HepG2 (cell line): ENCODE measurements around the gene FAM180A. TPM values are rescaled to one million over a fixed set of nuclear protein-coding genes. Genes with fewer than 3 reads are reported as not detected.

Source experiments
- ATAC-seq: fragments of 200-7000 bp; cut with Tn5 transposase; 3 replicates; pipeline ENCODE4 v1.9.1; 2020; ENCODE audit warnings: mild to moderate bottlenecking, moderate library complexity
- BruUV-seq: library from RNA; stranded (reverse); fragments of 400-500 nt; replicated peaks from 2 replicates; lab custom pipeline; 2021; lab: Mats Ljungman, UMichigan
- CTCF ChIA-PET: fragments of 300-600 bp; formaldehyde crosslinking; extraction: SDS; loops from one replicate; lab custom pipeline; 2021; ENCODE audit warnings: low total read pairs, inconsistent platforms, low intra/inter-chr PET ratio; lab: Yijun Ruan, JAX
- POLR2A ChIA-PET: fragments of 350-600 bp; sonication (Branson Sonifier 250); formaldehyde crosslinking; loops from one replicate; lab custom pipeline; 2020; ENCODE audit warnings: antibody characterized with exemption, inconsistent platforms; lab: Yijun Ruan, JAX
- DNase-seq: peaks from one replicate; pipeline ENCODE4 v3.0.0-alpha.2; 2015; ENCODE audit warnings: low spot score
- FAIRE-seq: peaks from 3 replicates; lab custom pipeline; 2011; peaks lifted over from hg19 to GRCh38; lab: Jason Lieb, UNC
- H2AFZ ChIP-seq: one replicate; pipeline ENCODE4 v1.6.1; 2011; ENCODE audit warnings: low read length, inconsistent platforms
- H3K27ac ChIP-seq: fragments of 300-600 bp; 3 replicates; pipeline ENCODE4 v1.8.0; 2011; ENCODE audit warnings: mixed run types, mild to moderate bottlenecking, mixed read lengths, low read length, inconsistent platforms; ENCODE audit not compliant: insufficient read depth; ENCODE audit errors: extremely low read length
- H3K27me3 ChIP-seq, 2 experiments: fragments of 200-600 bp in 1 of 2; 2 replicates in 1 of 2; 3 replicates in 1 of 2; pipeline versions ENCODE4 v1.6.0 to v1.8.0; 2011; ENCODE audit warnings: low read length in 2 of 2, mild to moderate bottlenecking in 2 of 2, moderate library complexity in 2 of 2, inconsistent platforms in 1 of 2; ENCODE audit not compliant: insufficient read depth in 2 of 2, control insufficient read depth in 1 of 2
- H3K36me3 ChIP-seq, 2 experiments: fragments of 200-600 bp in 1 of 2; replicated peaks in 1 of 2; 2 replicates in 1 of 2; 3 replicates in 1 of 2; pipeline versions ENCODE4 v1.5.1 to v1.8.0; 2011; ENCODE audit warnings: low read length in 2 of 2, inconsistent platforms in 1 of 2; ENCODE audit not compliant: insufficient read depth in 2 of 2, control insufficient read depth in 1 of 2
- H3K4me1 ChIP-seq: 2 replicates; pipeline ENCODE4 v1.5.1; 2012; ENCODE audit warnings: low read length, inconsistent platforms; ENCODE audit not compliant: insufficient read depth
- H3K4me2 ChIP-seq: 2 replicates; pipeline ENCODE4 v1.6.0; 2011; ENCODE audit warnings: low read depth, low read length, inconsistent platforms
- H3K4me3 ChIP-seq, 3 experiments: fragments of 200-600 bp in 1 of 3; sonication (generic), shearing (Covaris generic) in 1 of 3; replicated peaks in 1 of 3; 2 replicates each; pipeline ENCODE4 v1.5.1; 2011 to 2016; ENCODE audit warnings: low read length in 3 of 3, inconsistent platforms in 2 of 3, low read depth in 2 of 3, mild to moderate bottlenecking in 2 of 3, control low read depth in 1 of 3, mixed read lengths in 1 of 3; ENCODE audit not compliant: insufficient read depth in 1 of 3
- H3K79me2 ChIP-seq: one replicate; pipeline ENCODE4 v1.6.1; 2011; ENCODE audit warnings: low read length, inconsistent platforms; ENCODE audit not compliant: insufficient read depth
- H3K9ac ChIP-seq: 2 replicates; pipeline ENCODE4 v1.6.0; 2011; ENCODE audit warnings: mild to moderate bottlenecking, low read depth, low read length, inconsistent platforms; ENCODE audit not compliant: insufficient read depth
- H3K9me3 ChIP-seq: 2 replicates; pipeline ENCODE4 v1.5.1; 2012; ENCODE audit warnings: mild to moderate bottlenecking, low read length
- H4K20me1 ChIP-seq: 2 replicates; pipeline ENCODE4 v1.6.0; 2011; ENCODE audit warnings: inconsistent platforms, mild to moderate bottlenecking, low read length, moderate library complexity; ENCODE audit not compliant: insufficient read depth
- AFF4 ChIP-seq: sonication (generic); formaldehyde crosslinking; IDR thresholded peaks from 2 replicates; pipeline ENCODE4 v1.4.0; 2020; ENCODE audit warnings: missing genetic modification reagents
- CREM ChIP-seq, 2 experiments: sonication (generic) in 1 of 2; formaldehyde crosslinking in 1 of 2; IDR thresholded peaks; 2 replicates each; pipeline versions ENCODE4 v1.4.0 to v1.6.1; 2016 to 2020; ENCODE audit warnings: antibody characterized with exemption in 1 of 2, mild to moderate bottlenecking in 1 of 2, missing genetic modification reagents in 1 of 2
- DBP ChIP-seq: sonication (generic); formaldehyde crosslinking; IDR thresholded peaks from 2 replicates; pipeline ENCODE4 v1.4.0; 2020; ENCODE audit warnings: missing genetic modification reagents; ENCODE audit errors: not compliant biosample characterization
- ISL2 ChIP-seq: sonication (generic); formaldehyde crosslinking; IDR thresholded peaks from 2 replicates; pipeline ENCODE4 v1.5.0; 2020; ENCODE audit warnings: missing genetic modification reagents
- KLF11 ChIP-seq: IDR thresholded peaks from 2 replicates; pipeline ENCODE4 v1.6.1; 2016; ENCODE audit warnings: missing compliant biosample characterization
- MAFF ChIP-seq: IDR thresholded peaks from 2 replicates; pipeline ENCODE4 v1.6.1; 2011; ENCODE audit warnings: low read depth, low read length, improper control_type of control experiment
- POGZ ChIP-seq: sonication (generic); formaldehyde crosslinking; IDR thresholded peaks from 2 replicates; pipeline ENCODE4 v1.4.0; 2020; ENCODE audit warnings: mild to moderate bottlenecking, missing genetic modification reagents
- RFX5 ChIP-seq: IDR thresholded peaks from 2 replicates; pipeline ENCODE4 v1.6.1; 2011; ENCODE audit warnings: low read depth, low read length, improper control_type of control experiment
- RFXANK ChIP-seq: IDR thresholded peaks from 2 replicates; pipeline ENCODE4 v1.6.1; 2016
- ZBTB20 ChIP-seq: sonication (generic); formaldehyde crosslinking; IDR thresholded peaks from 2 replicates; pipeline ENCODE4 v1.8.1; 2023; ENCODE audit warnings: missing genetic modification reagents, low read depth, mild to moderate bottlenecking, borderline replicate concordance
- ZMAT3 ChIP-seq: sonication (generic); formaldehyde crosslinking; conservative IDR thresholded peaks from 2 replicates; pipeline ENCODE4 v1.7.0; 2021; ENCODE audit warnings: missing genetic modification reagents
- ZNF207 ChIP-seq: fragments of 450-650 bp; IDR thresholded peaks from 2 replicates; pipeline ENCODE4 v1.6.1; 2016; ENCODE audit warnings: antibody characterized with exemption, borderline replicate concordance
- ZNF44 ChIP-seq: sonication (generic); formaldehyde crosslinking; IDR thresholded peaks from 2 replicates; pipeline ENCODE4 v1.5.1; 2020; ENCODE audit warnings: mild to moderate bottlenecking, missing genetic modification reagents
- WGBS: methylation state at CpG from one replicate; pipeline ENCODE4 v1.1.6; 2017; ENCODE audit warnings: low lambda C conversion rate; 5-methylcytosine and 5-hydroxymethylcytosine counted together
- in situ Hi-C: cut with HindIII; loops from 2 replicates; pipeline ENCODE4 v1.10.0; 2017; ENCODE audit warnings: low pct_unique_long_range_greater_than_20kb; ENCODE audit not compliant: extremely low pct_ligation_motif_present
- intact Hi-C: fragments of 100-400 bp; cut with micrococcal nuclease; formaldehyde crosslinking; loops from one replicate; pipeline ENCODE4 v1.10.0; 2022; ENCODE audit not compliant: unreplicated experiment
- polyA plus RNA-seq, 8 experiments: library from polyadenylated mRNA; depleted of rRNA in 3 of 8; stranded (reverse) in 7 of 8; unstranded in 1 of 8; fragments of >200 nt; fragmentation: Illumina TruSeq in 4 of 8; extraction: Trizol in 4 of 8; gene quantifications; 2 replicates each; pipeline versions ENCODE4 v1.2.1 to v1.2.3, GENCODE V29; 2011 to 2016; ENCODE audit warnings: low read depth in 4 of 8, missing spikeins in 1 of 8, mixed read lengths in 1 of 8; ENCODE audit not compliant: insufficient read depth in 1 of 8
- total RNA-seq, 5 experiments: library from RNA; depleted of rRNA; stranded (reverse); fragments of >200 nt; fragmentation: Illumina TruSeq; extraction: Trizol; gene quantifications; 2 replicates each; pipeline ENCODE4 v1.2.3, GENCODE V29; 2016; ENCODE audit warnings: low read depth in 1 of 5
- TF ChIP-seq, protein P1 (sequence below): sonication (generic); formaldehyde crosslinking; IDR thresholded peaks from 2 replicates; pipeline ENCODE4 v1.8.0; 2022; ENCODE audit warnings: missing genetic modification reagents, low read depth, mild to moderate bottlenecking, borderline replicate concordance
- TF ChIP-seq, protein P2 (sequence below): sonication (generic); formaldehyde crosslinking; IDR thresholded peaks from 2 replicates; pipeline ENCODE4 v1.4.0; 2020; ENCODE audit warnings: mild to moderate bottlenecking, missing genetic modification reagents

Gene FAM180A
- total and polyA plus RNA-seq, 2 of the 13 experiments (the other 11 are each of a cell fraction or from before 2014, with no cell fraction given) = not detected

DNA sequence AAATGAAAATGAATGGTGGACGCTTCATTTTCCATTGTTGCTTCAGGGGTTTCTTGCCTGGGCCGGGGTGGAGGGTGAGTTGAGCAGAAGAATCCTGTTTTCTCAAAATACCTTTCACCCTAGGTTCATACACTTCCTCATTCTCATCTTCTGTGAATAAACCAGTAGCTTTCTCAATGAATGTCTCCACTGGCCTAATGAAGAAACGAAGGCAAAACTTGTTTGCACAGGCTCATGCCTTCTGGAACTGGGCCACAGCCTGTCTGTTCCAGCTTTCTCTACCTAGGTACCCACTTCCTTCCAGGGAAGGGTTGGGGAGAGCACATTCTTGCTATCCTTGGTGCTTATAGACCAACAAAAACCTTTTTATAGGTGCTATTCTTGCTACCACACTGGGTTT lies 65.0 kb downstream of the FAM180A start:
- no peak overlapping the region for H3K4me2 ChIP-seq

DNA sequence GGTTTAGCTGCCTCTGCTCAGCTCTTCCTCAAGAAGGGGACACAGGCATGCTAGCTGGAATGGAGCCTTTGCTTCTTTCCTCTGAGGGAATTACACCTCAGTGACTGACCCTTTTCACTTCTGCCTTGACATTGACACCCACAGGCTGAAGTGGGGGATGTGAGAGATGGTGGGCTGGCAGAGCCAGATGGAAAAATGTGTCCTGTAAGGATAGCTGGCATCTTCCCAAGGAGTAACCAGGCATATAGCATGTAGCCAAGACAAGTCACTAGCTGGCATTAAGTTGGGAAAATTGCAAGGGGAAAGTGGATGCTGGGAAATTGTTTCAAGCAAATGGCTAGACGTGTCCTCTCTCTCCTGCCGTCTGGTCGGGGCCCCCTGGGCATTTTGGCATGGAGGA lies 66.4 kb downstream of the FAM180A start:
- ChIA-PET CTCF (no interaction called here), POLR2A (no interaction called here)
- Histone ChIP-seq H3K4me1 (no peaks in the 10 kb centered on the region), H3K4me2 (no peak overlapping the region), H3K79me2 (no peaks in the 10 kb centered on the region), H3K27ac (no peak overlapping the region), H3K36me3 (peaks cover 0 to 15% of the 10 kb centered on the region in 2 experiments; a peak in 3 of 5 replicates), H4K20me1 (no peaks in the 10 kb centered on the region), H2AFZ (no peak overlapping the region), H3K27me3 (no peaks in the 10 kb centered on the region), H3K9ac (no peak overlapping the region), H3K4me3 (no peak overlapping the region), H3K9me3 (no peaks in the 10 kb centered on the region)
- no TSS peak for BruUV-seq
- DNase-seq (no peak), FAIRE-seq (no peak), ATAC-seq (no peak)
- 96% methylated on average over 3 of the region's 3 CpGs for WGBS
- intact Hi-C loops (no loop called here), in situ Hi-C loops (no loop called here)
- TF ChIP-seq RFX5 = no peak
- TF ChIP-seq, protein P1, sequence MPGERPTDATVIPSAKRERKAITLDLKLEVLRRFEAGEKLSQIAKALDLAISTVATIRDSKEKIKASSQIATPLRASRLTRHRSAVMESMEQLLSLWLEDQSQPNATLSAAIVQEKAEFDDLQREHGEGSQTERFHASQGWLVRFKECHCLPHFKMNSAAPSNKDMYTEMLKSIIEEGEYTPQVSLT (CRISPR knock-in tag) = no peak
- TF ChIP-seq MAFF = no peak
- TF ChIP-seq, protein P2, sequence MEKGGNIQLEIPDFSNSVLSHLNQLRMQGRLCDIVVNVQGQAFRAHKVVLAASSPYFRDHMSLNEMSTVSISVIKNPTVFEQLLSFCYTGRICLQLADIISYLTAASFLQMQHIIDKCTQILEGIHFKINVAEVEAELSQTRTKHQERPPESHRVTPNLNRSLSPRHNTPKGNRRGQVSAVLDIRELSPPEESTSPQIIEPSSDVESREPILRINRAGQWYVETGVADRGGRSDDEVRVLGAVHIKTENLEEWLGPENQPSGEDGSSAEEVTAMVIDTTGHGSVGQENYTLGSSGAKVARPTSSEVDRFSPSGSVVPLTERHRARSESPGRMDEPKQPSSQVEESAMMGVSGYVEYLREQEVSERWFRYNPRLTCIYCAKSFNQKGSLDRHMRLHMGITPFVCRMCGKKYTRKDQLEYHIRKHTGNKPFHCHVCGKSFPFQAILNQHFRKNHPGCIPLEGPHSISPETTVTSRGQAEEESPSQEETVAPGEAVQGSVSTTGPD (CRISPR knock-in tag) = no peak
- no peak for TF ChIP-seq ISL2
- no peak for TF ChIP-seq DBP (CRISPR knock-in tag)
- TF ChIP-seq POGZ (CRISPR knock-in tag) = no peak
- TF ChIP-seq CREM (IDR thresholded peaks at IDR 0.05) = no peak
- no peak for TF ChIP-seq CREM (CRISPR knock-in tag; IDR thresholded peaks at IDR 0.05)
- TF ChIP-seq KLF11 (CRISPR knock-in tag) = no peak
- no peak for TF ChIP-seq RFXANK
- TF ChIP-seq AFF4 (CRISPR knock-in tag) = no peak
- no peak for TF ChIP-seq ZNF44

More for the DNA sequence above, 65.0 kb downstream of the FAM180A start:
- FAIRE-seq (no peak), DNase-seq (no peak), ATAC-seq (no peak)
- intact Hi-C loops (no loop called here), in situ Hi-C loops (no loop called here)
- Histone ChIP-seq H2AFZ (no peak overlapping the region), H3K4me3 (no peak overlapping the region), H3K4me1 (no peaks in the 10 kb centered on the region), H3K36me3 (peaks cover 0 to 5% of the 10 kb centered on the region in 2 experiments; a peak in 2 of 5 replicates), H4K20me1 (no peaks in the 10 kb centered on the region), H3K9ac (no peak overlapping the region), H3K9me3 (no peaks in the 10 kb centered on the region), H3K27me3 (no peaks in the 10 kb centered on the region), H3K27ac (no peak overlapping the region), H3K79me2 (no peaks in the 10 kb centered on the region)
- ChIA-PET CTCF (no interaction called here), POLR2A (no interaction called here)
- no TSS peak for BruUV-seq
- 98% methylated on average over 3 of the region's 3 CpGs for WGBS
- TF ChIP-seq ZNF207 = no peak
- TF ChIP-seq ZMAT3 (CRISPR knock-in tag) = no peak
- no peak for TF ChIP-seq ZBTB20 (CRISPR knock-in tag)
